ENCODE data around the gene CCDC92.
A peak's percentile ranks its signal among the peaks of the same experiment; 100 is the strongest.

The CCDC92 gene

GRCh38 chr12:123971770-123972456 is 718 bp downstream of the CCDC92 start:
- Histone ChIP-seq H3K4me3 (ENCODE audit: insufficient read depth, low read length, poor library complexity, severe bottlenecking) (peak overlapping the region; percentile 63), H3K4me2 (ENCODE audit: low read depth, low read length, poor library complexity, severe bottlenecking) (peak overlapping the region; percentile 73), H4K20me1 (ENCODE audit: low read depth, low read length) (peaks cover 5% of the 10 kb centered on the region; the same call in 1 of the 2 replicates), H2AFZ (ENCODE audit: low read depth, low read length, severe bottlenecking) (peak overlapping the region; percentile 70), H3K27me3 (ENCODE audit: low read length) (no peaks in the 10 kb centered on the region), H3K36me3 (ENCODE audit: low read length) (no peaks in the 10 kb centered on the region), H3K27ac (ENCODE audit: low read depth, low read length) (no peak overlapping the region), H3K79me2 (ENCODE audit: insufficient read depth, low read length) (peaks cover 5% of the 10 kb centered on the region; the same call in 1 of the 2 replicates), H3K9me2 (replicated peaks; ENCODE audit: insufficient read depth, low read length) (no peaks in the 10 kb centered on the region), H3K9ac (ENCODE audit: low read length) (peak overlapping the region; percentile 62), H3F3A (ENCODE audit: insufficient read depth) (peaks cover 5% of the 10 kb centered on the region; the same call in 1 of the 2 replicates), H3K9me3 (ENCODE audit: insufficient read depth, low read length) (no peaks in the 10 kb centered on the region)
- TF ChIP-seq EZH2phosphoT487 (conservative IDR thresholded peaks at IDR 0.05; ENCODE audit: low read length) = no peak
- TF ChIP-seq CTCF (IDR thresholded peaks at IDR 0.05; ENCODE audit: insufficient read depth, low read length, poor library complexity, severe bottlenecking) = no peak

DNA sequence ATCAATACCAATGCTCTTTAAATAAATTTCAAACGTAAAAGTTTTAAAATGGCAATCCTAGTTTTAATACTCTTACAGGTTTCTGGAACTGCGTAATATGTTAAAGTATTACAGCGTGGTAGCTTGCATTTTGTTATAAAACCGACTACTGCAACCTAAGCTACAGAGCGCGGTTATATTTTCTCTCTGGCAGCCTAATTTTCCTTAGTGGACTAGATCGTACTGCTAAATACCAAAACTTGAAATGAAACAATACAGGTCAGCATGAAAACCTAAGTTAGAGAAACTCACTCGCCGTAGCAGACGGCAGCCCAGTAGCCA is 1.2 kb downstream of the CCDC92 start:
- no peak for TF ChIP-seq CTCF (IDR thresholded peaks at IDR 0.05; ENCODE audit: insufficient read depth, low read length, poor library complexity, severe bottlenecking)
- TF ChIP-seq EZH2phosphoT487 (conservative IDR thresholded peaks at IDR 0.05; ENCODE audit: low read length) = no peak
- Histone ChIP-seq H3K9me3 (ENCODE audit: insufficient read depth, low read length) (no peaks in the 10 kb centered on the region), H4K20me1 (ENCODE audit: low read depth, low read length) (peaks cover 5% of the 10 kb centered on the region; the same call in 1 of the 2 replicates), H2AFZ (ENCODE audit: low read depth, low read length, severe bottlenecking) (no peak overlapping the region), H3K4me2 (ENCODE audit: low read depth, low read length, poor library complexity, severe bottlenecking) (peak overlapping the region; percentile 73), H3F3A (ENCODE audit: insufficient read depth) (peaks cover 5% of the 10 kb centered on the region; the same call in 1 of the 2 replicates), H3K9me2 (replicated peaks; ENCODE audit: insufficient read depth, low read length) (no peaks in the 10 kb centered on the region), H3K36me3 (ENCODE audit: low read length) (no peaks in the 10 kb centered on the region), H3K27ac (ENCODE audit: low read depth, low read length) (no peak overlapping the region), H3K9ac (ENCODE audit: low read length) (no peak overlapping the region; the same call in 1 of the 2 replicates), H3K79me2 (ENCODE audit: insufficient read depth, low read length) (peaks cover 5% of the 10 kb centered on the region; the same call in 1 of the 2 replicates), H3K4me3 (ENCODE audit: insufficient read depth, low read length, poor library complexity, severe bottlenecking) (no peak overlapping the region), H3K27me3 (ENCODE audit: low read length) (no peaks in the 10 kb centered on the region)

DNA sequence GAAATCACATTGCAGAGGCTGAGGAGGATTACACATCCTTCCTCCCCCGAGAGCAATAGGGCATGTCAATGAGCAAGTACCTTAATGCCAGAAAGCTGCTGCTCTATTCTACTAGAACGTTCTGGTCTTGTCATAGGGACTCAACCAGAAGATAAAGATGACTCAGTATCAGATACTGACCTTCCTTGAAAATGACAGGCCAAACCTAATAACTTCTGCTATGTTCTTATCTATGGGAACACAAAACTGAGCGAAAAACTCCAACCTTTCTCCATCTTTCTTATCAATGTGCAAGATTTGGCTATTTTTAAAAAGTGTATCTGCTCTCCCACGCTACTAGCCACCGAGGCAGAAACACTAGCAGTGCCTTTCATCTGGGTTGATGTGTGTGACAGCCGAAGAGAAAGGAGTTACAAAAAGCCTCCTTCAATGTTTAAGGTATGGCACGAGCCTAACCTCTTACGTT is 5.5 kb downstream of the CCDC92 start:
- TF ChIP-seq EZH2phosphoT487 (conservative IDR thresholded peaks at IDR 0.05; ENCODE audit: low read length) (no peak), CTCF (IDR thresholded peaks at IDR 0.05; ENCODE audit: insufficient read depth, low read length, poor library complexity, severe bottlenecking) (no peak)
- no peaks in the 10 kb centered on the region for H3K9me3 ChIP-seq (ENCODE audit: insufficient read depth, low read length)

More for the DNA sequence above, 5.5 kb downstream of the CCDC92 start:
- Histone ChIP-seq H3K9me2 (replicated peaks; ENCODE audit: insufficient read depth, low read length) (no peaks in the 10 kb centered on the region), H3K4me2 (ENCODE audit: low read depth, low read length, poor library complexity, severe bottlenecking) (no peak overlapping the region), H2AFZ (ENCODE audit: low read depth, low read length, severe bottlenecking) (no peak overlapping the region), H3K27ac (ENCODE audit: low read depth, low read length) (no peak overlapping the region), H3K4me3 (ENCODE audit: insufficient read depth, low read length, poor library complexity, severe bottlenecking) (no peak overlapping the region), H4K20me1 (ENCODE audit: low read depth, low read length) (peaks cover 5% of the 10 kb centered on the region; the same call in 1 of the 2 replicates), H3K79me2 (ENCODE audit: insufficient read depth, low read length) (no peaks in the 10 kb centered on the region), H3K9ac (ENCODE audit: low read length) (no peak overlapping the region), H3K27me3 (ENCODE audit: low read length) (no peaks in the 10 kb centered on the region), H3F3A (ENCODE audit: insufficient read depth) (peaks cover 5% of the 10 kb centered on the region; the same call in 1 of the 2 replicates), H3K36me3 (ENCODE audit: low read length) (no peaks in the 10 kb centered on the region)
